Activated CD8-positive, alpha-beta T cell treated with anti-CD3 and anti-CD28 coated beads, Interleukin-2, amount 10 ng/mL, durations not matched to agents 7 days and 5 days (primary cell): ENCODE data around the gene CATSPER1. TPM values are rescaled to one million over a fixed set of nuclear protein-coding genes. Genes with fewer than 3 reads are reported as not detected.

ENCODE experiments used
- ATAC-seq: fragments of 150-1000 bp; cut with Tn5 transposase; one replicate; pipeline ENCODE4 v1.10.0; 2021; ENCODE audit warnings: moderate library complexity
- CTCF ChIA-PET: fragments of 350-600 bp; sonication (Branson Sonifier 250); formaldehyde crosslinking; loops from one replicate; lab custom pipeline; 2021; ENCODE audit warnings: antibody characterized with exemption; lab: Charles Lee
- POLR2A ChIA-PET: fragments of 350-600 bp; sonication (Branson Sonifier 250); formaldehyde crosslinking; loops from one replicate; lab custom pipeline; 2021; ENCODE audit warnings: antibody characterized with exemption; lab: Charles Lee
- DNase-seq: peaks from one replicate; pipeline ENCODE4 v3.0.0-alpha.2; 2020
- H3K27ac Mint-ChIP-seq: one replicate; pipeline ENCODE4 v1.8.0; 2021; ENCODE audit warnings: mild to moderate bottlenecking, mixed read lengths
- H3K27me3 Mint-ChIP-seq: one replicate; pipeline ENCODE4 v1.8.0; 2021; ENCODE audit warnings: low read depth, mixed read lengths
- H3K36me3 Mint-ChIP-seq: one replicate; pipeline ENCODE4 v1.8.0; 2021; ENCODE audit warnings: low read depth, mixed read lengths
- H3K4me1 Mint-ChIP-seq: one replicate; pipeline ENCODE4 v1.8.0; 2021; ENCODE audit warnings: low read depth, mixed read lengths
- H3K4me3 Mint-ChIP-seq: one replicate; pipeline ENCODE4 v1.8.0; 2021; ENCODE audit warnings: mild to moderate bottlenecking, mixed read lengths
- H3K9me3 Mint-ChIP-seq: one replicate; pipeline ENCODE4 v1.8.0; 2022; ENCODE audit warnings: mixed read lengths; ENCODE audit not compliant: insufficient read depth
- total RNA-seq, 2 experiments: library from RNA; stranded (reverse); gene quantifications; one replicate each; pipeline ENCODE4 v1.2.3, GENCODE V29; 2021

The CATSPER1 gene
- not detected for total RNA-seq

DNA sequence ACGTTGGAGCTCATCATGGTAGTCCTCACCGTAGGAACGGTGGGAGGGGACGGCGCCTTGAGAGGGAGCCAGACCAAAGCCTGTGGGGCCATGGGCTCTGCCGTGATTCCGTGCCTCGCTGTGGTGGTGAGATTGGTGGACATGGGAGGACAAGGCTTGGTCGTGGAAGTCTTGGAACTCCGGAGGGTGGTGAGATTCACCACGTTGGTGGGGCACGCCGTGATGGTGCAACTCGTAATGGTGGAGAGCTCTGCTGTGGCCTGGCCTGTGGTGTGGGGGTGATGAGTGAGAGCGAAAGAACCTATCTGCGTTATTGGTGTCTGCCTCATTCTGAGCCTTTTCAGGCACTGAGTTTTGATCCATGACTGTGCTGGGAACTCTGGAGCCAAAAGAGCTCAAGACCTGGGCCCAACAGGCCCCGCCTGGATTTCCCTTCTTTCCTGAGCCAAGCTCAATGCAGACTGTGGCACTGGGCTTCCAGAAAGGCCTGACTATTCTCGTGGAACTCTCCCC is at the start of gene CATSPER1:
TSS of gene CATSPER1 (minus strand) at position 463 of the 513 bp plus-strand sequence. CDS start at position 363, 100 bp downstream.
- ChIA-PET POLR2A (no interaction called here), CTCF (interaction anchor here (0.6 to 1.0 kb wide), 2 partner anchors 18 to 19 kb away, joined by 3 to 7 read pairs; no protein-coding TSS in a partner anchor)
- H3K36me3 Mint-ChIP-seq: no peaks in the 10 kb centered on the region
- H3K4me3 Mint-ChIP-seq: no peak within 1 kb of the TSS
- peaks cover 14% of the 10 kb centered on the region for H3K4me1 Mint-ChIP-seq
- ATAC-seq (no peak), DNase-seq (no peak)
- peaks cover 7% of the 10 kb centered on the region for H3K27me3 Mint-ChIP-seq
- no peaks in the 10 kb centered on the region for H3K9me3 Mint-ChIP-seq
- H3K27ac Mint-ChIP-seq: no peak within 1 kb of the TSS

GRCh38 chr11:66075273-66075672 is 49.0 kb upstream of the CATSPER1 start:
- ChIA-PET CTCF (no interaction called here), POLR2A (no interaction called here)
- DNase-seq: no peak
- Mint-ChIP-seq H3K4me1 (peaks cover 53% of the 10 kb centered on the region), H3K27me3 (no peaks in the 10 kb centered on the region), H3K27ac (no peak overlapping the region), H3K9me3 (no peaks in the 10 kb centered on the region), H3K4me3 (no peak overlapping the region), H3K36me3 (peaks cover 63% of the 10 kb centered on the region)
- ATAC-seq: no peak

DNA sequence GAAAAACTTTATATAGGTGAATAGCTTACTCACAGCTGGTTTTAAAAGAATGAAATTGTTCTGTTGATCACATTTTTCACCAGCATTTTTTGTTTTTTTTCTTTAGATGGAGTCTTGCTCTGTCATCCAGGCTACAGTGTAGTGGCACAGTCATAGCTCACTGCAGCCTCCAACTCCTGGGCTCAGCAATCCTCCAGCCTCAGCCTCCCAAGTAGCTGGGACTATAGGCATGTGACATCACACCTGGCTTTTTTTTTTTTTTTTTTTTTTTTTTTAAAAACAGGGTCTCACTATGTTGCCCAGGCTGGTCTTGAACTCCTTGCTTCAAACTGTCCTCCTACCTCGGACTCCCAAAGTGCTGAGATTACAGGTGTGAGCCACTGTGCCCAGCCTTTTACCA is 47.4 kb upstream of the CATSPER1 start:
- ATAC-seq (no peak), DNase-seq (no peak)
- Mint-ChIP-seq H3K36me3 (peaks cover 61% of the 10 kb centered on the region), H3K9me3 (no peaks in the 10 kb centered on the region), H3K4me1 (peaks cover 48% of the 10 kb centered on the region), H3K27ac (no peak overlapping the region), H3K27me3 (no peaks in the 10 kb centered on the region), H3K4me3 (no peak overlapping the region)
- ChIA-PET POLR2A (no interaction called here), CTCF (interaction anchor here (1.2 to 8.4 kb wide), 2 partner anchors 8 to 43 kb away, joined by 3 to 116 read pairs; no protein-coding TSS in a partner anchor)

- peak overlapping the region; percentile 89 for H3K4me3 Mint-ChIP-seq
- no peaks in the 10 kb centered on the region for H3K9me3 Mint-ChIP-seq
- peaks cover 63% of the 10 kb centered on the region for H3K36me3 Mint-ChIP-seq
- ATAC-seq: no peak
- ChIA-PET CTCF (interaction anchor here (1.0 to 8.4 kb wide), 6 partner anchors 9 to 149 kb away, joined by 3 to 116 read pairs (median 6); no protein-coding TSS in a partner anchor), POLR2A (no interaction called here)
- H3K27me3 Mint-ChIP-seq: no peaks in the 10 kb centered on the region
- peak overlapping the region; percentile 46 for H3K27ac Mint-ChIP-seq
- no peak for DNase-seq
- H3K4me1 Mint-ChIP-seq: peaks cover 52% of the 10 kb centered on the region
Measured at GRCh38 chr11:66072518-66072917, 46.2 kb upstream of the CATSPER1 start.

GRCh38 chr11:66072081-66072480 is 45.8 kb upstream of the CATSPER1 start:
- H3K27ac Mint-ChIP-seq: peak overlapping the region; percentile 46
- peaks cover 53% of the 10 kb centered on the region for H3K4me1 Mint-ChIP-seq

GRCh38 chr11:66071381-66071801 is 45.1 kb upstream of the CATSPER1 start:
- Mint-ChIP-seq H3K4me3 (peak overlapping the region; percentile 89), H3K36me3 (peaks cover 64% of the 10 kb centered on the region), H3K4me1 (peaks cover 60% of the 10 kb centered on the region), H3K27ac (peak overlapping the region; percentile 88), H3K27me3 (no peaks in the 10 kb centered on the region), H3K9me3 (no peaks in the 10 kb centered on the region)
- ATAC-seq: no peak
- ChIA-PET POLR2A (interaction anchor here (0.5 to 5.0 kb wide), 9 partner anchors 10 to 244 kb away, joined by 3 to 26 read pairs (median 5); partner anchors contain the start of gene SF3B2), CTCF (interaction anchor here (0.7 to 8.4 kb wide), 13 partner anchors 9 to 187 kb away, joined by 3 to 116 read pairs (median 5); no protein-coding TSS in a partner anchor)
- peak; percentile 50 for DNase-seq

More at GRCh38 chr11:66072081-66072480, 45.8 kb upstream of the CATSPER1 start:
- no peaks in the 10 kb centered on the region for H3K27me3 Mint-ChIP-seq
- ATAC-seq (no peak), DNase-seq (no peak)
- POLR2A ChIA-PET: interaction anchor here (0.9 to 1.8 kb wide), 4 partner anchors 9 to 44 kb away, joined by 3 to 11 read pairs (median 6); no protein-coding TSS in a partner anchor
- H3K9me3 Mint-ChIP-seq: no peaks in the 10 kb centered on the region
- H3K36me3 Mint-ChIP-seq: peaks cover 64% of the 10 kb centered on the region
- peak overlapping the region; percentile 89 for H3K4me3 Mint-ChIP-seq
- CTCF ChIA-PET: interaction anchor here (1.1 to 8.4 kb wide), 11 partner anchors 8 to 188 kb away, joined by 3 to 116 read pairs (median 8); no protein-coding TSS in a partner anchor

DNA sequence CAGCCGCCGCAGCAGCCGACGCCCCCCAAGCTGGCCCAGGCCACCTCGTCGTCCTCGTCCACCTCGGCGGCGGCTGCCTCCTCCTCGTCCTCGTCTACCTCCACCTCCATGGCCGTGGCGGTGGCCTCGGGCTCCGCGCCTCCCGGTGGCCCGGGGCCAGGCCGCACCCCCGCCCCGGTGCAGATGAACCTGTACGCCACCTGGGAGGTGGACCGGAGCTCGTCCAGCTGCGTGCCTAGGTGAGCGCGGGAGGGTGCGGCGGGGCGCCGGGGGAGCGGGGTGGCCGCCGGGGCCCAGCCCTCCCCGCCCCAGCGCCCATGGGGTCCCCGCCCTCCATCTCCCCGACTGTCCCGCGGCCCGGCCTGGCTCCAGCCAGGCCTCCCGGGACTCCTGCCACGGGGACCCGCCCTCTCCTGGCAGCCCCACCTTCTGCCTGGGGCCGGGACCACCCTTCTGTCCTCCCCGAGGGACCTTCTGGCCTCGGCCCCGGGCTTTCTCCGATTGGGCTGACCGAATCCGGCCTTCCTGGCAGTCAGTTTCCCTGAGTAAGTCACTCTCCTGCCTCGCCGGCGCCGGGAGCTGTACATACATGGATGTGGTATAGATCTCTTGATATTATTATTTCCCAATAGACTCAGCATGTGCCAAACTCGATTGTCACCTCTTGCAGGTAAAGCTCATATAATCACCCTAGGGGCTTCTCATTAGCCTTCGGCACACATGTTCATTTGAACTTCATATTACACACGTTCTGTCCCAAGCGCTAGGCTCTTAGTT is 44.5 kb upstream of the CATSPER1 start:
- peak overlapping the region; percentile 89 for H3K4me3 Mint-ChIP-seq
- ATAC-seq: peak; percentile 22
- H3K36me3 Mint-ChIP-seq: peaks cover 64% of the 10 kb centered on the region
- DNase-seq: peak; percentile 38
- H3K27ac Mint-ChIP-seq: peak overlapping the region; percentile 88
- ChIA-PET CTCF (interaction anchor here (0.7 to 8.4 kb wide), 15 partner anchors 9 to 188 kb away, joined by 3 to 116 read pairs (median 7); partner anchors contain the start of gene SF3B2), POLR2A (interaction anchor here (0.5 to 5.0 kb wide), 8 partner anchors 10 to 201 kb away, joined by 3 to 26 read pairs (median 5); partner anchors contain the start of gene SF3B2)
- no peaks in the 10 kb centered on the region for H3K9me3 Mint-ChIP-seq
- H3K27me3 Mint-ChIP-seq: no peaks in the 10 kb centered on the region
- peaks cover 65% of the 10 kb centered on the region for H3K4me1 Mint-ChIP-seq

- POLR2A ChIA-PET: interaction anchor here (0.7 to 5.0 kb wide), 7 partner anchors 14 to 72 kb away, joined by 3 to 26 read pairs (median 4); partner anchors contain the start of gene SF3B2
- peak; percentile 85 for DNase-seq
- CTCF ChIA-PET: interaction anchor here (0.8 to 8.4 kb wide), 19 partner anchors 10 to 219 kb away, joined by 3 to 116 read pairs (median 7); partner anchors contain the start of genes CCDC85B, SF3B2 and YIF1A
- peak; percentile 69 for ATAC-seq
- Mint-ChIP-seq H3K36me3 (peaks cover 64% of the 10 kb centered on the region), H3K27ac (peak within 1 kb of the TSS; percentile 88), H3K4me1 (peaks cover 68% of the 10 kb centered on the region), H3K4me3 (peak within 1 kb of the TSS; percentile 89), H3K9me3 (no peaks in the 10 kb centered on the region), H3K27me3 (no peaks in the 10 kb centered on the region)
Measured at GRCh38 chr11:66069715-66070603, 43.7 kb upstream of the CATSPER1 start, which contains the start of gene PACS1. TSS of gene PACS1 (plus strand) at chr11:66070272. CDS start at chr11:66070487, 215 bp downstream.

DNA sequence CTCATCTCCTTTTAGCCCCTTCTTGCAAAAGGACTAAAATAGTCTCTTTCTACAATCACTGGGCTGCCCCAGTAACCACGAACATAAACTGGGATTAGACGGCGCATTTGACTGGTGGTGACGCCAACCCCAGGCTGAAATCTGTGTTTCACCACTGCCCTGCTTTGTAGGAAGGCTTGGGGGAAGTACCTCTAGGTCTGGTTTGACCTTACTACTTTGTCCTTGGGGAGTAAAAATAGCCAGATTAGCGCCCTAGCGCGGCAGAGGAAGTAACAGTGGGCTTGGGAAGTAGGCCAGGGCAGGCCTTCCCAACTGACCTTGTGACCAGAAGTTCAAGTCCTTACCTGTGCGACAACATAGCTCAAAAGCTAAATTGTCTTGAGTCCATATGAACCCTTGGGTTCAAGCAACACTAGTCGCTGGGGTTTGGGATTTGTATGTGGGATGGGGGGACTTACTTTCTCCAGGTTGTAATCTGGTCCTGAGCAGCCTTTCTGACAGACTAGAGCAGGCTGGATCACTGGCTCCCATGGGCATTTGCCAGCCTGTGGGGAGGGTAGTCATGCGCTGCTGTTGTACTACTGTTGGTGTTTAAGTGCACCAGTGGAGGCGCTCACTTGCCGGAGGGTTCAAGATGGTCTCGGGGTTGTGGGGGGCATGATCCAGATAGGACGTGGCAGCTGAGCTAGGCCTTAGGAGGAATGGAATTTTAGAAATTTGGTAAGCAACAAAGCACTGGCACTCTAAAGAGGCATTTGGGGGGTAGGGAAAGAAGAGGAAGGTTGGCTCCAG is 42.8 kb upstream of the CATSPER1 start:
- ATAC-seq (peak; percentile 5), DNase-seq (peak; percentile 63)
- peak overlapping the region; percentile 88 for H3K27ac Mint-ChIP-seq
- CTCF ChIA-PET: interaction anchor here (0.7 to 8.4 kb wide), 33 partner anchors 10 to 220 kb away, joined by 3 to 116 read pairs (median 5); partner anchors contain the start of genes BANF1, CCDC85B, CST6 and SF3B2
- POLR2A ChIA-PET: interaction anchor here (1.3 to 5.0 kb wide), 3 partner anchors 13 to 66 kb away, joined by 3 to 26 read pairs (median 17); partner anchors contain the start of gene SF3B2
- no peaks in the 10 kb centered on the region for H3K9me3 Mint-ChIP-seq
- H3K4me1 Mint-ChIP-seq: peaks cover 63% of the 10 kb centered on the region
- peak overlapping the region; percentile 62 for H3K4me3 Mint-ChIP-seq
- H3K36me3 Mint-ChIP-seq: peaks cover 67% of the 10 kb centered on the region
- H3K27me3 Mint-ChIP-seq: no peaks in the 10 kb centered on the region
